SIG-M5 (cell line): ENCODE results near the gene C19orf85.
"Not testable (repeated sequence)": the region's sequence is repeated elsewhere in the genome, so short reads cannot be mapped to it uniquely, and the experiment has no call there.

Source experiments
- DNase-seq: peaks from one replicate; lab custom pipeline; 2025; lab: John Stamatoyannopoulos, UW

Gene C19orf85

DNA sequence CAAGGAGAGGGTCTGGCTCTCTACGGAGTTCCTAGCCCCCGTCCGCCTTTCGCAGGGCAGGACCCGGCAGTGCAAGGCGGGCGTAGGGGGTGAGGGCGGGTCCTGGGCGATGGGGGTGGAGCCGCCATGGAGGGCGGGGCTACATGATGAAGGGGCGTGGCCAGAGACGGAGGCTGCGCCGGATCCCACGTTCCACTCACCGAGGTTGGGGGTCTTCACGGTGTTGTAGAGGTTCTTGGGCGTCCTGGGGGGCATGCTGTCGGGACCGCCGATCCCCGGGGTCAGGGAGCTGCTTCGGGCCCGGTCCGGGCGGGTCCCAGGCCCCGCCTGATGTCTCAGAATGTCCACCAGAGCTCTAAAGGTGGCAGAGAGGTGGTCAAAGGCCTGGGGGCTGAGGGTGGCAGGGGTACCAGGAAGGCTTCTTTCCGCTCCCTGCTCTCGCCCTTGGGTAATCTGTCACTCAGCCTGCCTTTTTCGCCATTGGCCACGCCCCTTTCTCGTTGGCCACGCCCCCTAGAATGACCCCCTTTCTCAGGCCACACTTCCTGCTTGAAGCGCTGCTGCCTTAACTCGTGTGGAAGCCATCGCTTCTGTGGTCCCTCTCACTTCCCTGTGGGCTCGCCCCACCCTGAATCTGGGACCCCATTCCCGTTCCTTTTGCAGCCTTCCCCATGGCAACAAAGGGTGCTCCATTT is 24.0 kb downstream of the C19orf85 start:
- no peak for DNase-seq

DNA sequence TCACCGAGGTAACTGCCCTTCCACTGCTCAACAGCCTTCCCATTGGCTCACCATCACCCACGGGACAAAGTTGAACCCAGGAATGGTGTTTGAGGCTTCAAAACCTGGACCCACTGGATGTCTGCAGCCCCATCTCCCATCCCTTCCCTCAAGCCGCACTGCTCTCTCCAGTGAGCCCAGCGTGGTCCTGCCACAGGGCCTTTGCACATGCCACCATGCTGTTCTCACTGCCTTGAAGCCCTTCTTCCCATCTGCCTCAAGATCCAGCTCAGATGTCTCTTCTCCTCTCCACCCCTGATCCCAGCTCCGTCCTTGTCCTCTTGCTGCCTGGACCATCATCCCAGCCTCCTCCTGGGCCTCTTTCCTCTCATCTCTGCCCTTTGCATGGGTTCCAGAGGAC is 25.5 kb downstream of the C19orf85 start:
- no peak for DNase-seq

DNA sequence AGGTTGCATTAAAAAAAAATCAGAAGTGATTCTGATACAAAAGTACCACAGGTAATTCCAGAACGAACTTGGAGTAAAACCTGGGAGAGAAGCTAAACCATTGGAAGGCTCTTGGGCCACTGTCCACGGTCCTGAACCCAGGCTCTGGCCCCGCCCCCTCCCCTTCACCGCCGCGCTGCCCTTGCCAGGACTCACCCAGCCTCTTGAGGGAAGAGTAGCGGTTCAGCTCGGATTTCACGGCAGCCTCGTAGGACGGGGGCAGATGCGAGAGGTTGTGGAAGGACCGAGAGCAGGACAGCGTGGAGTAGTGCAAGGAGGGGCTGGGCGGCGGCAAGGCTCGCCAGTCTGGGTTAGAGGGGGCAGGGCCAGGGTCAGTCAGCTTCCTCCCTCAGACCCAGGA is 27.1 kb downstream of the C19orf85 start:
- no peak for DNase-seq

DNA sequence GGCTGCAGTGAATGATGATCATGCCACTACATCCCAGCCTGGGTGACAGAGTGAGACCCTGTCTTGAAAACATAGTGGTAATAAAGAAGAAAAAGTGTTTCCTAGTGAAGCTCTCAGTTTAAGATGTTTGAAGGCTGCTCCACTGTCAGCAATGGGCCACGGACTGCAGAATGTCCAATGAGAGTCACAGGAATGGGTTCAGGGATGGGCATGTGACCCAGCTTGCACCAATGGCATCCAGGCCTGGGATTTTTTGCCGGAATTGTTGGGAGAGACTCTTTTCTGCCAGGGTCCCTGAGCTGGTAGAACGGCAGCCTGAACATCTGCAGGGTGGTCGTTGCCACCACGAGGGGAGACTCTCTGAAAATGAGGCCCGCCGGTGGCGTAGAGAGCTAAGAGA is 27.7 kb downstream of the C19orf85 start:
- no peak for DNase-seq

GRCh38 chr19:55435020-55435419 is 29.5 kb downstream of the C19orf85 start:
- DNase-seq: no peak

- DNase-seq: no peak
Observed at GRCh38 chr19:55434356-55434919, 30.1 kb downstream of the C19orf85 start.

- no peak for DNase-seq
Observed at GRCh38 chr19:55433292-55433691, 31.3 kb downstream of the C19orf85 start.

DNA sequence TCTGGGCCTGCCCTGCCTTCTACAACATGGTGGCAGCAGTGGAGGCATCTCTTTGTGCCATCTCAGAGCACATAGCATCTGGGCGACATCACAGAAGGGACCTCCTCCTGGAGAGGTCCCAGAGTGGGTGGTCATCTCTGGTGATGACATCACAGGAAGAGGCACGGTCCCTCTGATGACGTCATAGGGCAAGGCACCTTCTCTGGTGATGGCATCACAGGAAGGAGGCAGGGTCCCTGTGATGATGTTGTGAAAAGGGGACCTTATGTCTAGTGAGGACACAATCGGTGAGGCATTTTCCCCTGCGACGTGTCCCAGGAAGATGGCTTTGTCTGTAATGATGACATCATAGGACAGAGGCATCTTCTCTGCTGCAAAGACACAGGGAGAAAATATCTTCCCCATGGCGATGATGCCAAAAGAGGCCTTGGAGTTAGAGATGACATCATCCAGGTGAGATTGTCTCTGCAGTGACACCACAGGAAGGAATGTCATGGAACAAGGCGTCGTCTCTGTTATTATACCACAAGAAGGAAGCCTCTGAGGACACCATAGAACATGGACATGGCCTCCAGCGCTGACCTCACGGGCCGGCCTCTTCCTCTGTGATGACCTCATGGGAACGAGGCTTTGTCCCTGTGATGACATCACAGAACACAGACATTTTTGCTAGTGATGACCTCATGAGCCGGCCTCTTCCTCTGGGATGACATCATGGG is 32.2 kb downstream of the C19orf85 start:
- no peak for DNase-seq

GRCh38 chr19:55431183-55431582 is 33.4 kb downstream of the C19orf85 start:
- no peak for DNase-seq

GRCh38 chr19:55426042-55426441 is 38.5 kb downstream of the C19orf85 start:
- no peak for DNase-seq

GRCh38 chr19:55424518-55424917 is 40.0 kb downstream of the C19orf85 start:
- no peak for DNase-seq

DNA sequence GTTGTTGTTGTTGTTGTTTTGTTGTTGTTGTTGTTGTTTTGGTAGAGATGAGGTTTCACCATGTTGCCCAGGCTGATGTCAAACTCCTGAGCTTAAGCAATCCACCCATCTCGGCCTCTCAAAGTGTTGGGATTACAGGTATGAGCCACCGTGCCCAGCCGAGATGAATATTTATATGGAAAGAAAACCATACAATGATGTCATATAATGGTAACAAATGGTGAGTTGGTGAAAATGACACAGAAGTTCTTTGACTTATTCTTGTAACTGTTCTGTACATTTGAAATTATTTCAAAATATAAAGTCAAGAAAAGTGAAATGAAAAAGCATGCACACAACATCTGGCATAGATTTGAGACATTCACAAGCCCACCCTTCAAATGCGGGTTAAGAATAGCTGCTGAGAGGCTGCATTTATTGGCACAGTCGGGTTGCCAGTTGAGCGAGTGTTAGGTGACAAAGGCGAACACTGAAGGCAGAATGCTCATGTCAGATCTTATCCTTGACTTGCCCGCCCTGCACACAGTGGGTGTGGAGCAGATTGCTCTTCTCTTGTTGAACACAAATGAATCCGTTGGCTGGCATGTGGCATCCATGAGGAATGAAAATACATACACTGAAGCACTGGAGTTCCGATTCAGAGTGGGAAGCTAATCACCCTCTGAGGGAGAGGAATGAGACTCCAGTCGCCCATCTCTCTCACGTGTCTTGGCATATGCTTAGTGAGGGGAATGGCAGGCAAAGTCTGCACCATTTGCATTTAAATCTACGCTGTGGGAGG is 41.1 kb downstream of the C19orf85 start:
- DNase-seq: no peak

DNA sequence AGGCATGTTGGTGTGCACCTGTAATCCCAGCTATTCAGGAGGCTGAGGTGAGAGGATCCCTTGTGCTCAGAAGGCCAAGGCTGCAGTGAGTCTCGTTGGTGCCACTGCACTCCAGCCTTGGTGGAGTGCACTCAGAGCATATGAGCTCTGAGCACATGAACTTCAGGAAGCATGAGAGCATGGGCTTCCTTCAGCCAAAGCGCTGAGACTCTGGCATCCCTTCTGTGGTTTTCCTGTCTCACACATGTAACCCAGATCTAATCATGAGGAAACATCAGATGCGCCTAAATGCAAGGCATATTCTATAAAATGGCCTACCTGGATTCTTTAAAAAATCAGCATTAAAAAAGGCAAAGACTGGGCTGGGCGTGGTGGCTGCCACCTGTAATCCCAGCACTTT is 43.3 kb downstream of the C19orf85 start:
- DNase-seq: not testable (repeated sequence)

DNA sequence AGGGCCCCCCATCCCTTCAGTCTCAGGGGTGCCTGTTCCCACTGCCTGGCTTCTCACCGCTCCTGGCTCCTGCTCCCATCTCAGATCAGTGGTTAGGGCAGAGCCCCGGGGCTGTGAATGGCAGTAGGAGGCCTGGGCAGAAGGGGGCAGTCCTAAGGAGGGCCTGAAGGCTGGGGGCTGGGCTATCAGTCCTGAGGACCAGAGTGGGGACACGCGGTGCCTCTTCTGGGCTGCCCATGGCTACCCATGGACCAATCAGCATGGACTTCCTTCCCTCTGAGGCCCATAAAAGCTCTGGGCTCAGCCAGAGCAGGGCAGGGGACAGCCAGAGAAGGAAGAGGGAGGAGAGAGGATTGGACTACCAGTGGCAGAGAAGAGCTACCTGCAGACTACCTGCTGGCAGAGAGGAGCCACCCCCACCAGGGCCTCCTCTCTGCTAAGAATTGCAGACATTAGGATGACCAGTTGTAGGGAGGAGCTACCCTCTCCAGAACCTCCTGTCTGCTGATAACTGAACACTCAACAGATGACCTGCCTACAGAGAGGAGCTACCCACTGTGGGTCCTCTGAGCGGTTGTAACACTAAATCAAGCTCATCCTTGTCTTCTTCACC is 44.8 kb downstream of the C19orf85 start:
- DNase-seq: no peak

- DNase-seq: no peak
Observed at GRCh38 chr19:55419103-55419502, 45.4 kb downstream of the C19orf85 start.

DNA sequence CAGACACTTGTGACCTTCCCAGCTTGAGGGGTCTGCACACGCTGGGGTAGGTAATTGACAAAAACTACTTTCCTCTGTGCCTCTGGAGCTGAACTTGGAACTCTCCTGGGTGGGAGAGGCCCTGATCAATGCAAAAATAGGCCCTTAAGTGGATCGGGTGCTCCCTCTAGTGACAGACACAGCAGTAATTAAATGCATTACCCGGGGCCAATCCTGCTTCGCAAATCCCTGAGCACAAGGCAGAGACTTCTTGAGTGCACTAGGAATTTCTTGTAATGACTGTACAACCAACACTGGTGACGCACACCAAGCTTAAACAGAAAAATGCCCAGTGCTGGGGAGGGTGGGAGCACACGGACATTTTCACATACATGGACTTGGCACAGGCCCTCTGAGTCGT is 46.4 kb downstream of the C19orf85 start:
- DNase-seq: no peak
